Astrocyte (in vitro differentiated cells and primary cell): Measurements from ENCODE around the gene TMEM176B. TPM values are rescaled to one million over a fixed set of nuclear protein-coding genes. Genes with fewer than 3 reads are reported as not detected.

Experiments
- DNase-seq: peaks from one replicate; pipeline ENCODE4 v3.0.0-alpha.2; 2010; ENCODE audit warnings: low read depth
- FAIRE-seq: peaks from 2 replicates; lab custom pipeline; 2011; peaks lifted over from hg19 to GRCh38; lab: Jason Lieb, UNC
- H2AFZ ChIP-seq: 2 replicates; pipeline ENCODE4 v1.6.0; 2012; ENCODE audit warnings: low read depth, low read length, inconsistent platforms
- H3K27ac ChIP-seq: 2 replicates; pipeline ENCODE4 v1.5.1; 2011; ENCODE audit warnings: low read depth, low read length, inconsistent platforms
- H3K27me3 ChIP-seq: 2 replicates; pipeline ENCODE4 v1.6.0; 2011; ENCODE audit warnings: low read length, inconsistent platforms; ENCODE audit not compliant: insufficient read depth
- H3K36me3 ChIP-seq: 2 replicates; pipeline ENCODE4 v1.5.1; 2011; ENCODE audit warnings: low read length, inconsistent platforms; ENCODE audit not compliant: insufficient read depth
- H3K4me1 ChIP-seq: 2 replicates; pipeline ENCODE4 v1.5.1; 2011; ENCODE audit warnings: low read length, inconsistent platforms; ENCODE audit not compliant: insufficient read depth
- H3K4me2 ChIP-seq: 2 replicates; pipeline ENCODE4 v1.6.0; 2012; ENCODE audit warnings: low read length, inconsistent platforms
- H3K4me3 ChIP-seq: 2 replicates; pipeline ENCODE4 v1.5.1; 2011; ENCODE audit warnings: low read depth, mild to moderate bottlenecking, low read length, inconsistent platforms; ENCODE audit not compliant: insufficient read depth
- H3K79me2 ChIP-seq: 2 replicates; pipeline ENCODE4 v1.6.0; 2012; ENCODE audit warnings: mild to moderate bottlenecking, low read length, inconsistent platforms; ENCODE audit not compliant: insufficient read depth
- H3K9ac ChIP-seq: 2 replicates; pipeline ENCODE4 v1.6.0; 2012; ENCODE audit warnings: mild to moderate bottlenecking, low read length, inconsistent platforms
- H3K9me3 ChIP-seq: 2 replicates; pipeline ENCODE4 v1.5.1; 2012; ENCODE audit warnings: low read depth, mild to moderate bottlenecking, low read length, inconsistent platforms; ENCODE audit not compliant: insufficient read depth
- H4K20me1 ChIP-seq: 2 replicates; pipeline ENCODE4 v1.6.0; 2012; ENCODE audit warnings: low read length, inconsistent platforms; ENCODE audit not compliant: insufficient read depth
- H3K27ac Mint-ChIP-seq: one replicate; pipeline ENCODE4 v1.8.0; 2021; ENCODE audit warnings: mild to moderate bottlenecking, mixed read lengths; ENCODE audit not compliant: unreplicated experiment
- H3K27me3 Mint-ChIP-seq: one replicate; pipeline ENCODE4 v1.8.0; 2021; ENCODE audit warnings: low read depth, mixed read lengths; ENCODE audit not compliant: unreplicated experiment
- H3K36me3 Mint-ChIP-seq: one replicate; pipeline ENCODE4 v1.8.0; 2021; ENCODE audit warnings: low read depth, mixed read lengths; ENCODE audit not compliant: unreplicated experiment
- H3K4me1 Mint-ChIP-seq: one replicate; pipeline ENCODE4 v1.8.0; 2021; ENCODE audit warnings: low read depth, mixed read lengths; ENCODE audit not compliant: unreplicated experiment
- H3K4me3 Mint-ChIP-seq: one replicate; pipeline ENCODE4 v1.8.0; 2021; ENCODE audit warnings: mild to moderate bottlenecking, moderate library complexity, mixed read lengths; ENCODE audit not compliant: unreplicated experiment
- H3K9me3 Mint-ChIP-seq: one replicate; pipeline ENCODE4 v1.8.0; 2021; ENCODE audit warnings: mild to moderate bottlenecking, mixed read lengths; ENCODE audit not compliant: unreplicated experiment
- EZH2 ChIP-seq: IDR thresholded peaks from 2 replicates; pipeline ENCODE4 v1.6.1; 2012; ENCODE audit warnings: mild to moderate bottlenecking, low read length, inconsistent platforms; ENCODE audit not compliant: insufficient read depth
- total RNA-seq: library from RNA; stranded (reverse); gene quantifications from 2 replicates; pipeline ENCODE4 v1.2.1, GENCODE V29; 2021
- TF ChIP-seq, protein P1 (sequence below): IDR thresholded peaks from 2 replicates; pipeline ENCODE4 v1.5.1; 2011; ENCODE audit warnings: low read depth, mild to moderate bottlenecking, inconsistent platforms, low read length, moderate library complexity; ENCODE audit not compliant: insufficient read depth

The TMEM176B gene
- total RNA-seq, 1 donor from 2014 or later = 0.32 TPM

DNA sequence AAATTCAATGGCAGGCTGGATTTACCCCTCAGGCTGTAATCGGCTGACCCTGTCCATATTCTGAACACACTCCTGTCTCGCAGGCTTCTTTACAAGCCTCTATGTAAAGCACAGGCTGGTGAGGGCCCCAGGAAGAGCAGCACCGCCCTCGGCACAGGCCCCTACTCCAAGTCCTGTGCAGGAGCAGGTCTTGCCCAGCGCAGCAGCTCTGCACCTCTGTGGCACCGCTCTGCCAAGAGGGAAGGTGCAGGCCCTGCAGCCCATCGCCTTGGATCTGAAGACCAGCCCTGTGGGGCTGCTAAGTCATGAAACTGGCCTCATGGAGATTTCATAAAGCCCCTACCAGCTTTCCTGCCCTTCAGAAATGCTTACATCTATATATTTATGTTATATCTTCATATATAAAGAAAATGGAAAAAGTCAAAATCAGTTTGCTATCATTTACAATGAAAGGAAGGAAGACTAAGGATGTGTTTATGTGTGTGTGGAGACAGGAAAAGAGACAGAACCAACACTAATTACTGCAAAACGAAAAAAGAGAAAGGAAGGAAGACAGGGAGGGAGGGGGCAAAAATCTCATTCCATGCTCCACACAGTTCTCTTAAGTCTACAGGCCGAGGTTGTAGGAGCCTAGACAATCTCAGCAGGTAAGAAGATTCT, 9.6 kb downstream of the TMEM176B start:
- FAIRE-seq (no peak), DNase-seq (no peak)
- Histone ChIP-seq H3K9me3 (no peaks in the 10 kb centered on the region), H3K4me2 (no peak overlapping the region), H2AFZ (no peak overlapping the region), H3K79me2 (no peaks in the 10 kb centered on the region), H3K27me3 (no peaks in the 10 kb centered on the region), H3K36me3 (no peaks in the 10 kb centered on the region), H3K27ac (no peak overlapping the region), H3K4me3 (no peak overlapping the region), H3K4me1 (no peaks in the 10 kb centered on the region), H3K9ac (no peak overlapping the region), H4K20me1 (no peaks in the 10 kb centered on the region)
- H3K36me3 Mint-ChIP-seq = peaks cover 2% of the 10 kb centered on the region
- no peaks in the 10 kb centered on the region for H3K4me1 Mint-ChIP-seq
- H3K27me3 Mint-ChIP-seq = peaks cover 31% of the 10 kb centered on the region
- no peak overlapping the region for H3K4me3 Mint-ChIP-seq
- TF ChIP-seq, protein P1, sequence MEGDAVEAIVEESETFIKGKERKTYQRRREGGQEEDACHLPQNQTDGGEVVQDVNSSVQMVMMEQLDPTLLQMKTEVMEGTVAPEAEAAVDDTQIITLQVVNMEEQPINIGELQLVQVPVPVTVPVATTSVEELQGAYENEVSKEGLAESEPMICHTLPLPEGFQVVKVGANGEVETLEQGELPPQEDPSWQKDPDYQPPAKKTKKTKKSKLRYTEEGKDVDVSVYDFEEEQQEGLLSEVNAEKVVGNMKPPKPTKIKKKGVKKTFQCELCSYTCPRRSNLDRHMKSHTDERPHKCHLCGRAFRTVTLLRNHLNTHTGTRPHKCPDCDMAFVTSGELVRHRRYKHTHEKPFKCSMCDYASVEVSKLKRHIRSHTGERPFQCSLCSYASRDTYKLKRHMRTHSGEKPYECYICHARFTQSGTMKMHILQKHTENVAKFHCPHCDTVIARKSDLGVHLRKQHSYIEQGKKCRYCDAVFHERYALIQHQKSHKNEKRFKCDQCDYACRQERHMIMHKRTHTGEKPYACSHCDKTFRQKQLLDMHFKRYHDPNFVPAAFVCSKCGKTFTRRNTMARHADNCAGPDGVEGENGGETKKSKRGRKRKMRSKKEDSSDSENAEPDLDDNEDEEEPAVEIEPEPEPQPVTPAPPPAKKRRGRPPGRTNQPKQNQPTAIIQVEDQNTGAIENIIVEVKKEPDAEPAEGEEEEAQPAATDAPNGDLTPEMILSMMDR = no peak
- no peak for TF ChIP-seq EZH2
- H3K27ac Mint-ChIP-seq = no peak overlapping the region
- H3K9me3 Mint-ChIP-seq = no peaks in the 10 kb centered on the region

DNA sequence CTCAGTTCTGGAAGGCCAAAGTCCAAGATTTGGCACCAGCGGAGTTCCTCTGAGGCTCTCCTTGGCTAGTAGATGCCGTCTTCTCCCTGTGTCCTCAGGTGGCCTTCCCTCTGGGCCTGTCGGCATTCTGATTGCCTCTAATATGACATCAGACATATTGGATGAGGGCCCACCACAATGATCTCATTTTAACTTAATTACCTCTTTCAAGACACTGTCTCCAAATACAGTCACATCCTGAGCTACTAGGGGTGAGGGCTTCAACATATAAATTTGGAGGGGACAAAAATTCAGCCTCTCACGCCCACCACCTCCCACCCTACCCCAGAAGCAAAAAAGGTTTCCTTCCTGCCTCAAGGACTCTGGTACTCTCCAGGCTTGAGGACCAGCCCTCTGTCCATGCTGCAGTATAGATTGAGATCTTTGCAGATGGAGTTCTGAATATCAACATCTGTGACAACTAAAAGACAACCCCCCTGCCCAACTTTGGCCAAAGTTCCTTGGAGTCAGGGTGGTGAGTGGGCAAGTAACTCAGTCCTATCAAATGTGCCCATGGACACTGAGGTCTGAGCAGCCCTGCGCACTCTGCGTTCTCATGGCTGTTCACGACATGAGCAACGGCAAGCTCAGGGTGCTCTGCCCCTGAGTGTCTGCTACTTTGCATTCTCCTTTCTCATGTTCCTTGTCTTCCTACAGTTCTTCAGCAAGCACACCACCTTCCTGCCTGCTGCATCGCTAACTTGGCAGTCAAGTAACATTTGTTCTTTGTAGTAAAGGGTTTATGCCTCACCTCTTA, 11.5 kb downstream of the TMEM176B start:
- H3K4me2 ChIP-seq = no peak overlapping the region
- no peak overlapping the region for H3K27ac ChIP-seq
- no peak overlapping the region for H2AFZ ChIP-seq
- peaks cover 2% of the 10 kb centered on the region for H3K36me3 Mint-ChIP-seq
- H3K9ac ChIP-seq = no peak overlapping the region
- TF ChIP-seq, protein P1 = no peak
- no peak for TF ChIP-seq EZH2
- no peaks in the 10 kb centered on the region for H3K9me3 Mint-ChIP-seq
- no peaks in the 10 kb centered on the region for H3K79me2 ChIP-seq
- peaks cover 32% of the 10 kb centered on the region for H3K27me3 Mint-ChIP-seq
- H4K20me1 ChIP-seq = no peaks in the 10 kb centered on the region
- no peaks in the 10 kb centered on the region for H3K36me3 ChIP-seq
- no peaks in the 10 kb centered on the region for H3K27me3 ChIP-seq
- H3K4me1 Mint-ChIP-seq = peaks cover 12% of the 10 kb centered on the region
- no peak for DNase-seq
- H3K27ac Mint-ChIP-seq = no peak overlapping the region
- no peak for FAIRE-seq
- H3K4me3 Mint-ChIP-seq = no peak overlapping the region
- no peaks in the 10 kb centered on the region for H3K9me3 ChIP-seq
- H3K4me3 ChIP-seq = no peak overlapping the region
- H3K4me1 ChIP-seq = no peaks in the 10 kb centered on the region
